ENCODE results near the gene GUCA2A. TPM values are rescaled to one million over a fixed set of nuclear protein-coding genes. Genes with fewer than 3 reads are reported as not detected.

GUCA2A gene
- total RNA-seq, 1 donor from 2014 or later = not detected

GRCh38 chr1:42183957-42184268 is 19.4 kb upstream of the GUCA2A start:
- Histone ChIP-seq H3K9ac (ENCODE audit: low read length) (no peak overlapping the region), H3K9me3 (ENCODE audit: insufficient read depth, low read depth, low read length) (no peaks in the 10 kb centered on the region), H3K79me2 (ENCODE audit: insufficient read depth, low read length) (no peaks in the 10 kb centered on the region), H3K27ac (ENCODE audit: low read depth, low read length) (no peak overlapping the region), H3K36me3 (ENCODE audit: insufficient read depth, low read length) (peaks cover 11% of the 10 kb centered on the region), H4K20me1 (ENCODE audit: insufficient read depth, low read length) (peaks cover 11% of the 10 kb centered on the region), H3K4me3 (ENCODE audit: insufficient read depth, low read depth, low read length) (no peak overlapping the region), H2AFZ (ENCODE audit: low read depth, low read length) (no peak overlapping the region), H3K4me1 (ENCODE audit: insufficient read depth, low read length) (peaks cover 21% of the 10 kb centered on the region), H3K4me2 (ENCODE audit: low read length) (no peak overlapping the region), H3K27me3 (ENCODE audit: insufficient read depth, low read length) (no peaks in the 10 kb centered on the region)
- Mint-ChIP-seq H3K27ac (ENCODE audit: unreplicated experiment) (no peak overlapping the region), H3K9me3 (ENCODE audit: unreplicated experiment) (no peaks in the 10 kb centered on the region), H3K27me3 (ENCODE audit: low read depth, unreplicated experiment) (no peaks in the 10 kb centered on the region), H3K36me3 (ENCODE audit: low read depth, unreplicated experiment) (peaks cover 15% of the 10 kb centered on the region), H3K4me1 (ENCODE audit: low read depth, unreplicated experiment) (peaks cover 13% of the 10 kb centered on the region), H3K4me3 (ENCODE audit: unreplicated experiment) (no peak overlapping the region)
- DNase-seq (ENCODE audit: low read depth) (no peak), FAIRE-seq (no peak)
- TF ChIP-seq EZH2 (IDR thresholded peaks at IDR 0.05; ENCODE audit: insufficient read depth, low read length) = no peak
- no peak for TF ChIP-seq CTCF (IDR thresholded peaks at IDR 0.05; ENCODE audit: insufficient read depth, low read depth, low read length)

- H3K9ac ChIP-seq (ENCODE audit: low read length) = no peak overlapping the region
- H3K36me3 Mint-ChIP-seq (ENCODE audit: low read depth, unreplicated experiment) = peaks cover 15% of the 10 kb centered on the region
These were observed 18.8 kb upstream of the GUCA2A start for GRCh38 chr1:42183210-42183956.

More at GRCh38 chr1:42183210-42183956, 18.8 kb upstream of the GUCA2A start:
- Histone ChIP-seq H3K36me3 (ENCODE audit: insufficient read depth, low read length) (peaks cover 6% of the 10 kb centered on the region), H3K4me2 (ENCODE audit: low read length) (no peak overlapping the region), H3K4me3 (ENCODE audit: insufficient read depth, low read depth, low read length) (no peak overlapping the region), H3K9me3 (ENCODE audit: insufficient read depth, low read depth, low read length) (no peaks in the 10 kb centered on the region), H3K79me2 (ENCODE audit: insufficient read depth, low read length) (no peaks in the 10 kb centered on the region), H3K27ac (ENCODE audit: low read depth, low read length) (no peak overlapping the region), H4K20me1 (ENCODE audit: insufficient read depth, low read length) (peaks cover 11% of the 10 kb centered on the region), H2AFZ (ENCODE audit: low read depth, low read length) (no peak overlapping the region), H3K4me1 (ENCODE audit: insufficient read depth, low read length) (peaks cover 24% of the 10 kb centered on the region), H3K27me3 (ENCODE audit: insufficient read depth, low read length) (no peaks in the 10 kb centered on the region)
- H3K4me3 Mint-ChIP-seq (ENCODE audit: unreplicated experiment) = no peak overlapping the region
- peaks cover 13% of the 10 kb centered on the region for H3K4me1 Mint-ChIP-seq (ENCODE audit: low read depth, unreplicated experiment)
- no peak for FAIRE-seq
- TF ChIP-seq CTCF (IDR thresholded peaks at IDR 0.05; ENCODE audit: insufficient read depth, low read depth, low read length) = no peak
- H3K27me3 Mint-ChIP-seq (ENCODE audit: low read depth, unreplicated experiment) = no peaks in the 10 kb centered on the region
- no peak for DNase-seq (ENCODE audit: low read depth)
- no peak overlapping the region for H3K27ac Mint-ChIP-seq (ENCODE audit: unreplicated experiment)
- H3K9me3 Mint-ChIP-seq (ENCODE audit: unreplicated experiment) = no peaks in the 10 kb centered on the region

All from astrocyte (in vitro differentiated cells and primary cell).